ENCODE results near the gene TPCN2.
"Not testable (repeated sequence)": the region's sequence is repeated elsewhere in the genome, so short reads cannot be mapped to it uniquely, and the experiment has no call there.

The TPCN2 gene

DNA sequence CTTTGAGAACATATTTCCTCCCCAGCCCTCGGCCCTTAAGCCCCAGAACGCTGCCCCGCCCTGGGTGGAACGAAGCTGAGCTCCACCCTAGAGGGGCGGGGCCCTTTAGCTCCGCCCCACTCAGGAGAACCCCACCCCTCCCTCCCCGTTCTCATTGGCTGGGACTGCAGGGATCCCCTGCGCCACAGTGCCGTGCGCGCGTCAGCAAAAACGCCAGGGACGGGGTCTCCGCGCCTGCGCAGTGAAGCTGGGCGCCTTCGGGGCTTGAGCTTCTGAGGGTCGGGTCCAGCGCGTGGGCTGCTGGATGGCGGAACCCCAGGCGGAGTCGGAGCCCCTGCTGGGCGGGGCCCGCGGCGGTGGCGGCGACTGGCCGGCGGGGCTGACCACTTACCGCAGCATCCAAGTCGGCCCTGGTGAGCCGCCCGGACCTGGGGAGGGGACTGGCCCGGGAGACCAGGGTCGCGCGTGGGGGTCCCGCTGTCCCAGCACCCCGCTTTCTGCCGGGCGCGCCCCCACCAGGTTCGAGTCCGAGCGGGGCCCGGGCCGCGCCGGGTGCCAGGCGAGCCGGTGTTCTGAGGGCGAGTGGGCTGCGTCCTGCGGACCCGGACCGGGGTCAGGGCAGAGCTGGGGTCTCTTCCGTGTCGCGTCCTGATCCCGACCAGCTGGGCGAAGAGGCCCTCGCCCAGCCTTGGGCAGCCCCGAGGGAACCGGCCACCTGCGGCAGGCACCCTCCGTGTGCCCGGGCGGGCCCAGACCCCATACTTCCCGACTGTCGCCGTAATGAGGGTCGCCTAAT lies at the start of gene TPCN2:
Gene TPCN2, plus strand, starts transcription at position 239 of the 796 bp plus-strand sequence. Its CDS starts 66 bp downstream, at position 305.
- peak; percentile 96 for DNase-seq (ENCODE audit: low spot score)

DNA sequence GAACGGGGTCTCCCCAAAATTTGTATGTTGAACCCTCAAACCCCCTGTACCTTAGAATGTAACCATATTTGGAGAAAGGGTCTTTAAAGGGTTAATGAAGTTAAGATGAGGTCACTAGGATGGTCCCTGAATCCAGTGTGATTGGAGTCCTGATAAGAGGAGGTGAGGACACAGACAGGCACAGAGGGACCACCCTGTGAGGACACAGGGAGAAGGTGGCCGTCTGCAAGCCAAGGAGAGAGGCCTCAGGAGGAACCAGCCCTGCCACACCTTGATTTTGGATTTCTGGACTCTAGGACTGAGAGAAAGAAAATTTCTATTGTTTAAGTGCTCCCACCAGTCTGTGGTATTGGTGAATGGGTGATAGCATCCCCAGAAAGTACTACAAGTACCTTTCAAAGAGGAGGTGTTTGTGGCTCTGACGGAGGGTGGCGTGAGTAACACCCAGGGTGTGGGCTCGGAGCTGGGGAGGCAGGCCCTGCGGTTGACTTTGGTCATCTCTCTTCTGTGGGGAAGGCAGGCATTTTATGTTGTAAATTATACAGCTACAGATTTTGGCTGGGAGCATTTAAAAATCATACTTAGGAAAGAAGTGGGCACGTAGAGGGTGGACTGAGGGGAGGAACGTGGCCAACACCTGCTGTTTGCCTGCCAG lies 49.5 kb upstream of the TPCN2 start:
- no peak for DNase-seq (ENCODE audit: low spot score)

DNA sequence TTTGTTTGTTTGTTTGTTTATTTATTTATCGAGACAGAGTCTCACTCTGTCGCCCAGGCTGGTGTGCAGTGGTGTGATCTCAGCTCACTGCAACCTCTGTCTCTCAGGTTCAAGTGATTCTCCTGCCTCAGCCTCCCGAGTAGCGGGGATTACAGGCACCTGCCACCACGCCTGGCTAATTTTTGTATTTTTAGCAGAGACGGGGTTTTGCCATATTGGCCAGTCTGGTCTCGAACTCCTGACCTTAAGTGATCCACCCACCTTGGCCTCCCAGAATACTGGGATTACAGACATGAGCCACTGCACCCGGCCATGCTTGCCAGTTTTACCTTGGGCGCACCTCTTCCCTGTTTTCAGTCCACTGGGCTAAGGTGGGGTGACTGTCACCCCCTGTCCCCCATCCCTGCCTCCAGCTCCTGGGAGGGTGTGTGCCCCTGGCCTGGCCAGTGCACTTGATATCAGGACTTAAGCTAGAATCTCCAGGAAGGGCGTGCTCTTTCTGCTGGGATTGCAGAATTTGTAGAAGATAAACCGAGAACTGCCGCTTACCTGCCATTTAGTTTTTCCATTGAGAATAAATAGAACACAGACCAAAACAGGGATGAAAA lies 48.9 kb upstream of the TPCN2 start:
- DNase-seq (ENCODE audit: low spot score), result not testable (repeated sequence)

DNA sequence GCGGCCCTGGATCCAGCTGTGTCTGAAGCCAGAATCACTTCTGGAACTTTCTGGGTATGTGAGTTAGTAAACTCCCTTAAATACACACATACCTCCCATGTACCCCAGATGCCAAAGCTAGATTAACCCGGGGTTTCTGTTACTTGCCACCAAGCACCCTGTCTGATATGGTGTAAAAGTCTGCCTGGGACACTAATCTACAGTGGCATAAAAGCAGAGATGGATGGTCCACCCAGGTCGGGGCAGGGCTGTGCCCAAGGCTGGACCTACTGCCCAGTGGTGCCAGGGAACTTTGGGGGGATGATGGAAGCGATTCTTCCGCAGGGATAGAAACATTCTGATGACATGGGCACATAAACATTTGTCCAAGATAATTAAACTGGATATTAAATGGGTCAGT lies 48.3 kb upstream of the TPCN2 start:
- DNase-seq (ENCODE audit: low spot score), result no peak

DNA sequence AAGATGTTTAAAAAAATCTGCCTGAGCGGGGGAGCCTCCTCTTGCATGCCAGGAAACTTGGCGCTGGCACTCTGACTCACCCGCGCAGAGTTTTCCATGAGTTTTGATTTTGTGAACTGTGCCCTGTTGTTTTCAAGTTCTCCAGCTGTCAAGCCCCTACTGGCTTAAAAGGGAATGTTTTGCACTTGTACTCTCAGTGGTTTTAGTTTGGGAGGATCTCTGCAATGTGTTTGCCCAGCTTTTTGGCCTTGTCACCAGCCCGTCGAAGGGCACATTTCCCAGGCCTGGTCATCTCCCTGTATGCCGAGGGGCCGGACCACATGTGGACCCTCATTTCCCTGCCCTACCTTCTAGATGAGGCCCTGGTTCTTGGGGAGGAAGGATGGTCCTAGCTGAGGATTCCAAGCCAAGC lies 47.9 kb upstream of the TPCN2 start:
- DNase-seq (ENCODE audit: low spot score), result peak; percentile 60

DNA sequence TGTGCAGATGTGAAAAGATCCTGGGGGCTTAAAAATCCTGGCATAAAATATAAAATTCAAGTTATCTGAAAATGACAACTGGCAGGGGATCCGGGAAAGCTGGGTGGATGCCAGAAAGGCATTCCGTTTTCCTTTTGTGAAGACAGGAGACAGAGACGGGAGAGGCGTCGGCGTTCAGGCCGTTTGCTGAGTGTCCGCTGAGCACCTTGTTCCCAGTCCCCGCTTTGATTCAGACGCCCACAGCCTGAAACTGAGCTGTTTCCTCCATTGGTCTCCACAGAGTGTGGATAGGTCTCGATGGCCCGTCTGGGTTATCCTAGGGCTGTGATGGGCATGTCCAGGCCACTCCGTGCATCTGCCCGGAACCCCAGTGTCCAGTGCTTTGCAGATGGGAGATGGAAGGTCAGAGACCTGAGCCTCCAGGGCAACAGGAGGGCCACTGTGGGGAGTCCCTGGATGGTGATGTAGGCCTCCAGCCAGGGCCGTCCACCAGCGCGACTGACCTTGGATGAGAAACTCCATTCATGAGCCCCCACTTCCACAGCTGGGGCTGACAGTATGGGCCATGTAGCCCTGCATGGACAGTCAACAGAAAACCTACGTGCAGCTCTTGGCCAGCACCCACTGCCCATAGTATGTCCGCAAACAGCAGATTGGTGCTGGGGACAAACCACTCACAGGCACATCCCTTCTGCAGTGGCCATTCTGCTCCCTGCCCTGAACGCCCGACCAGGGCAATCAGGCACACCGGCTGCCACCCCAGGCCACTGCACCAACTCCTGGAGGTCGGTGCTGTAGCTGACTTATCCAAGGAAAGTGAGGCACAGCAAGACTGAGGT lies 47.3 kb upstream of the TPCN2 start:
- no peak for DNase-seq (ENCODE audit: low spot score)

DNA sequence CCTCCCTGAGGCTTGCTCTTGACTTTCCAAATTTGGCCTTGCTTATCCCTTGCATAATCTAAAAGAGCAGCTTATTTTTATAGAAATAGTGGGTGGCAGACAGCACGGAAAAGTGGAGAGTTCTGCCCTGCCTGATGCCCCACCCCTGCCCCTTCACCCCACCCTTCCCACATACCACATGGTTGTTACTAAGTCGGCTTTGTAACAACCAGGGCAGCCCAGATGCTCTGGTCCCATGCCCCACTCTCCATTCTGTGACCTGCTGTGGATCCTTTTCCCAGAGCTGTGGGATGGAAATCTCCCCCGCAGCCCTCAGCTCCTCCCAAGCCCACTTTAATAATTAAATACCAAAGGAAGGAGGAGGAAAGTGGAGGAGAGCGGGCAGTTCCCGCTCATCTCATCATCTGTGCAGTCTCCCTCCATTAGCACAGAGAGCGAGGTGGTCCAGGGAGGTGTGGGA lies 46.6 kb upstream of the TPCN2 start:
- DNase-seq (ENCODE audit: low spot score), result peak; percentile 47

DNA sequence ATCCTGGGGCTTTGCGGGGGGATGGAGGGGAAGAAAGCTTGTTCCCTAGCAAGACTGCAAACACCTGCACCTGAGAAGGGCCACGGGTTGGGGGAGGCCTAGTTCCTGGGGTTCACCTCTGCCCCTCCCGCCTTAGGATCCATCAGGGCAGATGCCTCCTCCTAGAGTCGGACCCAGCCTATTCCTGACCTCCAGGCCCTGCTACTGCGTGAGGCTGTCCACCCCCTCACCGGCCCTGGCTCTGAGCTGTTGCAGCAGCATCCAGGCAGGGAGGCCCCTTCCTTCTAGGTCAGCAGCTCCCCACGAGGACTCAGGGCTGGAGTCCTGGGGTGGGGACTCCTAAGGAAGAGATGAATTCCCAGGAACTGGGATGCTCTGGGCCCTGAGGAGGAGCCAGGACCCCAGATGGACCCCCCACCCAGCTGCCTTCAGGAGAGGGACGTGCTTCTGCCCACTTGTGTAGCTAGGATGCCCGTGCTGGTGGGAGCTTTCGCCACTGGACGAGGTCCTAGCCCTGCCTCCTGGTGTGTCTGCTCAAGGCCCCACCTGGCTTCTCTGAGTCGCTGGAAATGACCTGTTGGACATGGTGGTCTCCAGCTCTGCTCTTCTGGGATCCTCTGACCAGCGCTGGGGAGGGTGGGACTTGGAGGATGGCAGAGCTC lies 46.0 kb upstream of the TPCN2 start:
- DNase-seq (ENCODE audit: low spot score), result no peak

DNA sequence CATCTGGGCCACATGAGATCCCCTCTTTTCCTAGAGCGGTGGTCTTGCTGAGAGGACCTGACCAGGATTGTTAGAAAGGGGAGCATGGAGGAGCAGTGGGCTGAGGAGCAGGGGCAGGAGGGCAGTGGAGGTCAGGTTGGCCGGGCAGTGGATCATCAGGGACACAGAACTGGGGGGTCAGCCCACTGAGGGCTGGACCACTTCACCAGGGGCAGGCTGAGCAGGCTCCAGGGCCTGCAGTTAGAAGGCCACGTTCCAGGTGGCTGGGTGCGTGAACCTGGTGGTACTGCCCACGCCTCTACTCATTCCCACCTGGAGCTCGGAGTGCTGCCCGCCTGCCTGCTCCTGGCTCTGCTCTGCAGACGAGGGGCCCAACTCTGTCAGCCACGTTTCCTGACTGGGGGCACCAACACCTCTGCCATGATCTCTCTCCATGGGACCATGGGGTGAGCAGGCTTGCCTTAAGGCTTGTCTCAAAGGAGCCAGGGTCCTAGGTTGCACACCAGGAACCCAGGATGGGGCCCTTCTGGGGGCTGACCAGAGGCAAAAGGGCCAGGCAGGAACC lies 45.3 kb upstream of the TPCN2 start:
- no peak for DNase-seq (ENCODE audit: low spot score)

DNA sequence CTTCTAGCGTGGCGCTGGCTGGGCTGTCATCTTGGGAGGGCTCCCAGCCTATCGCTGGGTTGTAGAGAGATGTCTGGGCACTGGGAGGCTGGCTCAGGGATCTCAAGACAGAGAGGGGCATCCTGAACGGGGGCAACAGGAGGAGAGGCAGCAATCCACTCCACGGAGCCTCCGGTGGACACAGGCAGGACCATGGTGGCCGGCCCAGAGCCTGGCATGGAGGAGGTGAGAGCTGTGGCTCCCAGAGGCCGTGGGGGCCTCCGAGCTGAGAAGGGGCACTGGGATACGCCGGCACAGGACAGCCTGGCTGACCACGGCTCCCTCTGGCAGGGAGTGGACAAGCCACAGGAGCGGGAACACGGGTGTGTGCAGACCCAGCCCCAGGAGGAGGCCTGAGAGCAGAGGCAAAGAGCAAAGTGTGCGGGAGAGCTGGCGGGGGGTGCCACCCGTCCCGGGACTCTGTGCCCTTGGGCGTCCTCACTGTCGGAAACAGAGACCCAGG lies 44.8 kb upstream of the TPCN2 start:
- no peak for DNase-seq (ENCODE audit: low spot score)

DNA sequence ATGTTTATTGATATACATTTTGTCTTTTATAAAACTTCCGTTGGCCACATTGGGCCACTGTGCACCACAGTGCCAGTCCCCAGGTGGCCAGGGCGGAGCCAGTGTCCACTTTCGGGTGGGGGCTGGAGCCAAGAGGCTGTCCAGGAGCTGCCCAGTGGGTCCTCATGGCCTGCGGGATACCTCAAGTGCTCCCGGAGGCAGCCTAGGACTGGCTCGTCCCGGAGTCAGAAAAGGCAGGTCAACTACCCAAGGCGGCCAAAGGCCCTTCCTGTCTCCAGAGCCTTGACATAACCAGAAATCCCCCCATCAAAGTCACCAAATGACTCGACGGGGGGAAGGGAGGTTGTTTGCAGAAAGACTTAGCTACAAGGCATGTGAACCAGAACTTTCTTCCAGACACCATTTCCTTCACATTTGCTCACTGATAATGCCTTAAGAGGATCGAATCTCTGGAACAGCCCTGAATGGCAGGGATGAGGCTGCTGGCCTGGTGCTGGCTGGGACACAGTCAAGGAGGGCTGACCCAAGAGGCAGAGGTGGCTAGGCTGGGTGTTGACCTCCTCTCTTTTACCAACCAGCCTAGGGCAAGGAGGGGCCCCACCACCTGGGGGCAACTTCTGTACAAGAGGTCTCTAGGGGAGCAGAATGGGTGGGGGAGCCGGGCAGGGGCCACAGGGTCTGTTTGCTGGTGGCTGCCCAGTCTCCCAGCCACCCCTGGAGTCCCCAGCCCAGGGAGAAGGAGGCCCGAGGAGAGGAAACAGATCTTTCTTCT lies 44.1 kb upstream of the TPCN2 start:
- DNase-seq (ENCODE audit: low spot score), result no peak

DNA sequence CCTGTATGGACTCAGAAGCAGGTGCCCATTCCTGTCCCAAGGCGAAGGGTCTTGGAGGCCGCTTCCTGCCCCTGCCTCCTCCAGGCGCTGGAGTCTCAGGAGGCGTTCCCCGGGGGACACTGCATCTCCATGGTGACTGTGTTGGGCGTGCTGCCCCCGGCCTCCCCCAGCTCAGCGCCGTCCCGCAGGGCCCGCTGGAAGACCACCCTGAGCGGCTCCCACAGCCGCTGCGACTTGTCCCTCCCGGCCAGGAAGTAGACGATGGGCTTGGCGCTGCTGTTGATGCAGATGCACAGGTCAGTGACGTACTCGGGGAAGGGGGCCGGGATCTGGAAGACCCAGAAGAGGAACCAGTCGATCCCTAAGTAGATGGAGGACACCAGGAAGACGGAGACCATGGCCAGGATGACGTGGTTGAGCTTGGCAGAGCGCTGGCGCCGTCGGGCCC lies 43.5 kb upstream of the TPCN2 start:
- no peak for DNase-seq (ENCODE audit: low spot score)

DNA sequence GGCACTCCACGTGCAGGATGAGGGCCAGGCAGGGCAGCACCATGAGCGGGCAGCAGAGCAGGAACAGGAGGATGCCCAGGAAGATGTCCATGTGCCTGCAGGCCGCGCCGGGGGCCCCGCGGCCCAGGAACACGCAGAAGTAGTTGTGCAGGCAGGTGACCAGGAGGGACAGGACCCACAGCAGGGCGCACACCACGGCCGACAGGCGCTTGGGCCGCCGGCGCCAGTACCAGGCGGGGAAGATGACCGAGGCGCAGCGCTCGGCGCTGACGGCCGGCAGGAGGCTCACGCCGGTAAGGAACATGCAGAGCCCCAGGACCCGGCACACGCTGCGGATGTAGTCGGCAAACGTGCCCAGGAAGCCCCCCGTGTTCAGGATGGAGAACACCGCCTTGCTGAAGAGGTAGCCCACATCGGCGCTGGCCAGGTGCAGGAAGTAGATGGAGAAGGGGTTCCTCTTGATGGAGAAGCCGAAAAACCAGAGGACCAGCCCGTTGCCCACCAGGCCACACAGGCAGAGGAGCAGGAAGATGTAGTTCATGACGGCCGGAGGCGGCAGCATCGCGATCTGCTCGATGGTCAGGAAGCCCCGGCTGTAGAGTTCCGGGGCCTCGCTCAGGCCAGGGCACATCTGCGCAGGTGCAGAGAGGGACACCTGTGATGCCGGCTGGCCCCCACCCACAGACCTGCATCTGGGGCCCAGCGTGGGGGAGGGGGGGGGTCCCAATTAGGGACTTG lies 42.9 kb upstream of the TPCN2 start:
- DNase-seq (ENCODE audit: low spot score), result no peak

DNA sequence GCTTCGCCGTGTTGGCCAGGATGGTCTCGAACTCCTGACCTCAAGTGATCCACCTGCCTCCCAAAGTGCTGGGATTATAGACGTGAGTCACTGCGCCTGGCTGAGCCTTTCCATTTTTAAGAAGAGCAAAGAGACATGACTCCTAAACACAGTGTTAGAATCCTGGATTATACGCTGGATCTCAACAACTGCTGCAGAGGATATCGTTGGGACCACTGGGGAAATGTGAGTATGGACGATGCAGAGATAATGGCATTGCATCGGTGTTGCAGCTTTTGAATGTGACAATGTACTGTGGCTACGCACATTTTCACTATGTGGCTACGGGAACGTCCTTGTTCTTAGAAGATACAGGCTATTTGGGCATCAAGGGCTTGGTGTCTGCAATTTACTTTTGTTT lies 41.9 kb upstream of the TPCN2 start:
- no peak for DNase-seq (ENCODE audit: low spot score)

DNA sequence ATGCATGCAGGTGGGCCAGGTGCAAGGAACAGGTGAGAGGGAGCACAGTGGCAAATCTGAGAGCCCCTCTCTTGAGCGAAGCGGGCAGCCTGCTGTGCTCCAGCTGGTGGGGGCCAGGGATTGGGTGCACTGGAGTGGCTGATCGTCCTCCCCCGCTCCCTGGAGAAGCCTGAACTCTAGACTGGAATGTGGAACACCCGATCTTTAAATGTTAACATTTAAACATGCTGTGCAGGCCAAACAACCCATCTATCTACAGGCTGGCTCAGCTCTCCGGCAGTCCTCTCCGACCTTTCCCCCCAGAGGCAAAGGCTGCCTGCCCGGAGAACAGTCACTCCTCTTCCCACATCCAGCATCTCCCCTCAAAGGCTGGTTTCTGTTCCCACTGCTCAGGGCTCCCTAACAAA lies 40.8 kb upstream of the TPCN2 start:
- no peak for DNase-seq (ENCODE audit: low spot score)

DNA sequence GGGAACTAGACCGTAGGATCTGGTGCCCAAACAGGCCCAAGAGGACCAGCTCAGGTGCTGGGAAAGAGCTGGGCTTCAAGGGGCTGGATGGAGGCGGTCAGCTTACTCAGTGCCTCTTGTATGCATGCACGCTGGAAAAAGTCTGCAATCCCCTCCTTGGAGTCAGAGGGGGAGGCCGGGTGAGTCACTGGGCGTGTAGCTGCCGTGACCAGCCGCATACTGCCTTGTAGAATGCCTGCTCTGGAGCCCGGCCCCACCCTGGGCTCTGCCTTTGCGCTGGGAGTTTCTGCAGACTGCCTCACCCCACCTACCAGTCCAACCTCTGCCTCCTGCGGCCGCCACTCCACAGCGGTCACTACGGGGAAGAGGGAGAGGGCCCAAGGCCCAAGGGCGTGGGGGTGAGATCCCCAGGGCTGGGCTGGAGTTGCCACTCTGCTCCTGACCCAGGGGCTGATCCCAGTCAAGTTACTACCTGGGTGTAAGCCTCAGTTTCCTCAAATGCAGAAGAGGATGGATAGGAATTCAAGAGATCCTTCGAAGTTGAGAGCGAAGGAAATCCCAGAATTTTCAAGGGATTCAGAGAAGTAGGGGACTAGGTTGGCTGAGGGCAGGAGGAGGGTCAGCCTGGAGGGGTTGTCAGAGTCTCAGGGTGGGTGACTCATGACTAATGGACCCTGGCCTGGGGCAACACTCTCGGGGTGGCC lies 39.8 kb upstream of the TPCN2 start:
- no peak for DNase-seq (ENCODE audit: low spot score)

DNA sequence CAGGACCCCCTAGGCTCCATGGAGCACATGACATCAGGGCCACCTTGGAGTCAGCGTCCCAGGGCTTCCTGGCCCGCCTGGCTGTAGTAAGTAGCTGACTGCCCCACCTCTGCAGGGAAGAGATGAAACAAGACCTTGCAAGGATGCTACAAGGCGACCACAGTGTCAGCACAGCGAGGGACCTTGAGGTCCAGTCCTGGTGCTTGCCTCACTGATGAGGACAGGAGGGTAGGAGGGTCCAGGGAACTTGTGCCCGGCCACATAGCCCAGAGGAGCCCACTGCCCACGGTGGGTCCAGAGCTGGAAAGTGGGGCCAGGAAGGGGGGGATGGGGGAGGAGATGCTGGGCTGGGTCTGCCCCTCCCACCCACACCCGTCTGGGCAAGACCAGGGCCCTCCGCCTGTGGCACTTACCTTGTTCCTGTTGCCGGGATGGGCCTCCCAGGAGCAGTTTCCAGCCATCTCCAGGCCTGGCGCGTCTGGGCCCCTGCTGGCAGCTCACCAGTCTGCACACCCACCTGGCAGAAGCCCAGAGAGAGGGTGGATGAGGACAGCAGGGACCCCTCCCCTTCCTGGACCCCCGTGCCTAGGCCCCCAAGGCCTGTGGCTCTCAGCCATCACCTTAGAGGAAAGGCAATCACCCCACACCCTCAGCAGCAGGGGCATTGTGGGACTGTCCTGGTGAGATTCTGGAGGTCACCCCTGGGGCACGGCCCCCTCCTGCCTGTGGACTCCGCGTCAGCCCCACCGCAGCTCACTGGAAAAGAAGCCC lies 39.1 kb upstream of the TPCN2 start:
- no peak for DNase-seq (ENCODE audit: low spot score)

DNA sequence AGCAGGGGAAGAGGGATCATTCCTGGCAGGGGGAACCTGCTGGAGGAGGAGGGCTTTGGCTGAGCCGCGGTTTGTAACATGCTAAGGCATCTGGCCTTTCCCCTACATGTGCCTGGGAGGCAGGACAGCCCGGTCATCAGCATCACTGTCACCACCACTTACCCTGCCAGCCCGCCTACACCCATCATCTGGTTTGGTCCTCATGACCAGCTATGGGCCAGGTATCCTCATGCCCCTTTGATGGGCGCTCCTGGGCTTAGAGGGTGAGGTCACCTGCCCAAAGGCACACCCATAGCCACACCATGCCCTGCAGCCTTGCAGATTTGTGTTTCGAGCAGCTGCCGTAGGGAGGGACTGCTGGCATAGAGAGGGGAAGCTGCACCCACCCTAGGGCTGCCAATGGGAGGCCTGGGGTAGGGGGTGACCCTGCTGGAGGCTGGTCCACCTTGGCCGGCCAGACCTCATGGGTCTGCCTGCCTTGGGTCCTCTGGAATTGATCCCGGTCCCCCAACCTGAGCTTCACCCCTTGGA lies 38.3 kb upstream of the TPCN2 start:
- no peak for DNase-seq (ENCODE audit: low spot score)
